GM21515 (cell line): ENCODE measurements around the gene FAM47B.

Source experiments
- ATAC-seq: cut with Tn5 transposase; IDR thresholded peaks from one replicate; pipeline ENCODE4 v1.9.1; 2021; ENCODE audit not compliant: unreplicated experiment

The FAM47B gene

GRCh38 chrX:34942496-34942895 lies at the start of gene FAM47B:
FAM47B (plus strand) TSS chrX:34942796; CDS start chrX:34942832, 36 bp downstream.
- no peak for ATAC-seq

DNA sequence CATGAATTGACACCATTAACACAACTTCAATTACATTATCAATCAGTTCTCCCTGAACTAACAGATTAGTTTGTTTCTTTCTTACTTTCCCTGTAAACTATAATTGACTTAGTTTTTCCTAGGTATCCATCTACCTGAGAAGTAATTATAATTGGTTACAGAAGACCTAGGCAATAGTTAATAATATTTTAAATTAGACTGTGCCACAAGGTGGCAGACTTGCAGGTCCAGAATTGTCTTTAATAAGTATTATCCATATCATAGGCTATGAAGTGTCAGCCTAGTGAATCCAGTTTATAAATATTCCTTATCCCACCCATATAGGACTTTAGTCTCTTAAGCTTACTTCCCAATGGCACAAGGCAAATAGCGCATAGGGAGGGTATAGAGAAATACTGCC lies 48.9 kb upstream of the FAM47B start:
- ATAC-seq: no peak

DNA sequence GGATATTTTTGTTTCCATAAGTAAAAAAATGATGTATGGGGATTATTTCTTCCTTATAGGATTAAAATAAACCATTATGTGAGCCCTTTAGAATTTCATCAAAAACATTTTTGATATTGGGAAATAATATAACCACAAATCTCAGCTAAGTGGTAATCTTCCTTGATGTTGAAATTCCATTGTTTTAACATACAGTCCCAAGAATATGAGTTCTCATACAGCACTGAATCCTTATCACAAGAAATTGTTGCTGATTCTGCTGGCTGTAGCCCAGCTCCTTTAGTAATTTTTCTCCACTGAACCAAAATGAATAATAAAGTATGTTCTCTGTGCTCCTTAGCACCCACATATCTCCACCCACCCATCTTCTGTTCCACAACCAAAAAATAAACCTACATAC lies 41.9 kb upstream of the FAM47B start:
- ATAC-seq: no peak

DNA sequence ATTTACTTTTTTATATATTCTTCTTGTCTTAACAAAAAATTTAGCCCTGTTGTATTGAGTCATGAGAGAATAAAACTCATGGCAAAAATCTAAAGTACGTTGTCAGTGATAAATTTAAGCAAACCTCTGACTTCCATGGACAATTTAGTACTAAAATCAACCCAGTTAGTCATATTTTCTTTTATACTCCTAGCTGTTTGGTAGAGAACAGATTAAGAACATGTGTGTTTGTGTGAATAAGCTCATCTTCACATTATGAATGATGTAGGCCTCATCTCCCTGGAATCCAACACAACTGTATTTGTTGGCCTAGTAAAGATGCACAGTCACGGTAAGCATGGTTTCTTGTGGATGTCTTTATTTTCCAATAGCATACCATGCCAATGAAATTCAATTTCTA lies 40.8 kb upstream of the FAM47B start:
- ATAC-seq: no peak

- ATAC-seq: no peak
Observed at GRCh38 chrX:34903316-34903715, 39.3 kb upstream of the FAM47B start.

DNA sequence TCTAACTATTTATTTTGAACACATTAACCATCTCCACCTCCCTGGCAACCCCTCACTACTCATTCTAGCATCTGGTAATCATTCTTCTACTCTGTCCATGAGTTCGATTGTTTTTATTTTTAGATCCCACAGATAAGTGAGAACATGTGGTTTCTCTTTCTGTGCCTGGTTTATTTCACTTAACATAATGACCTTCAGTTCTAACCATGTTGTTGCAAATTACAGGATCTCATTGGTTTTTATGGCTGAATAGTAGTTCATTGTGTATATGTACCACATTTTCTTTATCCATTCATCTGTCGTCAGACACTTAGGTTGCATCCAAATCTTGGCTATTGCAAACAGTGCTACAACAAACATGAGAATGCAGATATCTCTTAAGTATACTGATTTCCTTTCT lies 33.4 kb upstream of the FAM47B start:
- ATAC-seq: no peak

DNA sequence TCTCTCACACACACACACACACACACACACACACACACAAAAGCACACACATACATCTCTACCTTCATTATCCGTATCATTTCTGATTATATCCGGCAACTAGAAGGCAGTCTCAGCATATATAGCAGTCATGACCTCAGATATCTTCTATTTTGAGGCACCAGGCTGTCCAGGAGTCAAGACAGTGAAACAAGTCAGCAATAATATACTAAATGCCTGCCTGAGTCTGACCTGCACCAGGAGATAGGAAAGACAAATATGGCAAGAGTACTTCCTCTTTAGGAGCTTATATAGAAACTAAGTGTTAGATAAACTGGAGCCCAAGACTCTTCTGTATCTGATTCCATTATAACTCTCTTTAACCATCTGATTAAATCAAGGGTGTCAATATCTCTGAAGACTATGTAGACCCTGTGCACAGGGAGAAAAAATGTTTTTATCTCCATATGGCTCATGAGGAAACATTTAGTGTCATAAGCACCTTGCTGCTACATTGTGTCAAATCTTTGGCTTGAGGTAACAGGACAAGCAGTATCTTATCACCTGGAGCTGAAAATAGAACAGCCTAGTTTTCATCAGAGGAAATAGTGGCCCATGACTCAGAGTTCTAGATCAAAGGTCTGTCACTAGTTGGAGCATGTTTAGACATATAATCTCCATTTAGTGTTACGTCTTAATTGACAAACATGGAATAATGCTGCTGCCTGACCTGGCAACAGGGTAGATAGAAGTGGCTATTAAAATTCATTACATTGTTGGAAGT lies 27.0 kb upstream of the FAM47B start:
- no peak for ATAC-seq

- no peak for ATAC-seq
Observed at GRCh38 chrX:34917146-34917545, 25.4 kb upstream of the FAM47B start.

DNA sequence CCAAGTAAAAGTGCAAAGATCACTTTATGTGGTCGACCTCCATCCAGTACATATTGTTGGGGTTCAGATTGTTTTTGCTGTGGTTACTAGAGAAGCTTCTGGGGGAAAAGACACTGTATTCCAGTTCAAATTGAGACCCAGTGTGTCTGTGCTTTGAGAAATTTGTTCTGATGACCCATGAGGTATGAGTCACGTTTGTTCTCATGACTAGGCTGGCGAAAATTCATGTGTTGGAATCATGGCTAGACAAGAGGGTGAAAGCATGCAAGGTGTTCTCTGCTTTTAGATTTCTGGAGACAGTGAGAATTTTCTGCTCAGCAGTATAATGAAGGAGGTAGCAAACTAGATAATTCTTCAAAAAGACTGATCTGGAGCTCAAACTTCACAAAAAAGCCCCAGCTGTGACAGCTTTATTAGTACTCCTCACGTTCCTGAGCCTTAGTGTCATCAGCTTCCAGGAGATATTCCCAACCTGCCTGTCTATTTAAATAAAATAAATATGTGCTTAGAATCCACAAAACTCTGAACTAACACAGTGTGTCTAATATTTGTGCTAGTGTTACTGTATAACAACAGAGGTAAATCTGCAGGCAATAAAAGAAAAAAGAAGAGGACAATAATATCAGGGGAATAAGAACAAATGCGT lies 24.4 kb upstream of the FAM47B start:
- ATAC-seq: no peak

GRCh38 chrX:34918856-34919255 lies 23.7 kb upstream of the FAM47B start:
- no peak for ATAC-seq

DNA sequence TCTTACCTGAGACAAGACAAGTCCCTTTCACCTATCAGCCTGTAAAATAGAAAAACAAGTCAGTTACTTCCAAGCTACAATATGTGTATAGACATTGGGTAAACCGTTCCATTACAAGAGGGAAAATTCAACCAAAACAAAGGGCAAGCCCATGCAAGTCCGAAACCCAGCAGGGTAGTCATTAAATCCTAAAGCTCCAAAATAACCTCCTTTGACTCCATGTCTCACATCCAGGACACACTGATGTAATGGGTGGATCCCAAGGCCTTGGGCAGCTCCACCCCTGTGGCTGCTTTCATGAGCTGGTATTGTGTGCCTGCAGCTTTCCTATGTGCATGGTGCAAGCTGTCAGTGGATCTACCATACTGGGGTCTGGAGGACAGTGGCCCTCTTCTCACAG lies 14.7 kb upstream of the FAM47B start:
- no peak for ATAC-seq

DNA sequence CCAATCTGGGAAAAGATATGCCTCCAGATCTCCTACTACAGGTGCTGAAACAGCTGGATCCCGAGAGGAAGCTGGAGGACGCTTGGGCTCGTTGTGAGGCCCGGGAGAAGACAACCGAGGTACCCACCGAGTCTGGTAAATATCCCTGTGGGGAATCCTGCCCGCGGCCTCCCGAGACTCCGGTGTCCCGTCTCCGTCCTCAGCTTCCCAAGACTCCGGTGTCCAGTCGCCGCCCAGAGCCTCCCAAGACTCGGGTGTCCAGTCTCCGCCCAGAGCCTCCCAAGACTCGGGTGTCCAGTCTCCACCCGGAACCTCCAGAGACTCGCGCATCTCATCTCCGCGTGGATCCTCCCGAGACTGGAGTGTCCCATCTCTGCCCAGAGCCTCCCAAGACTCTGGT lies 639 bp downstream of the FAM47B start:
- ATAC-seq: no peak

- no peak for ATAC-seq
Observed at GRCh38 chrX:34956916-34957315, 14.3 kb downstream of the FAM47B start.

DNA sequence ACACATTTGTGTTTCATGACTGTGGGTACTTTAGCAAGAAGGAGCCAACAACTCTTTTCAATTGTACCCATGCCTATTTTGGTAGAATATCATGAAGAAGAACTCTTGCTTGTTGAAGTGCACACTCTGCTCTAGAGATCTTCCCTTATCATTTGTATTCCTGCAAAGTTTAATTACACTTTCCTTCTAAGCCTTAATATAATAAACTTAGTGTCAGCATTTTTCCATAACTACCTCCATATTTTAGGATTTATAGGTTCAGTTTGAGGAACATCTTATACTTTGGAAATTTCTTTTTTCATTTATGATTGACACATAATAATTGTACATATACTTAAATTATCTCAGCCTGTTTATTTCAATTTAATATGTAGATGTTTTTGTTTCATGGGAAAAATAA lies 19.1 kb downstream of the FAM47B start:
- ATAC-seq: no peak

DNA sequence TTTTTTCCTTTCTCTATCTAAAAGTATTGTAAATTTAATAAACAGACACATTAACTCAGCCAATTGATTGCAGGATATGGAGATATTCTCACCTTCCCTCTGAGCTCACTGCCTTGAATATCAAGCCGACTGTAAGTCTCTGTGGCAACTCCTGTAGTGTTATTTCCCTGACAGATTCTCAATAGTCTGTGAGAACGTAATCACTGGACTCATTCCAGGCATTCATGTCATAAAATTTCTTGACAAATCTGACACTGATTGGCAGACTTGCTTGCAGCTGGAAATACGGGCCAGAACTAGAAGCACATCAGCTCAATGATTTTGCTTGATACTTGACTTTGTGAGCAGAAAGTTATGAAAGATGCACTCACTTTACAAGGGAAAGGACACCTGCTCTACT lies 29.6 kb downstream of the FAM47B start:
- ATAC-seq: no peak

DNA sequence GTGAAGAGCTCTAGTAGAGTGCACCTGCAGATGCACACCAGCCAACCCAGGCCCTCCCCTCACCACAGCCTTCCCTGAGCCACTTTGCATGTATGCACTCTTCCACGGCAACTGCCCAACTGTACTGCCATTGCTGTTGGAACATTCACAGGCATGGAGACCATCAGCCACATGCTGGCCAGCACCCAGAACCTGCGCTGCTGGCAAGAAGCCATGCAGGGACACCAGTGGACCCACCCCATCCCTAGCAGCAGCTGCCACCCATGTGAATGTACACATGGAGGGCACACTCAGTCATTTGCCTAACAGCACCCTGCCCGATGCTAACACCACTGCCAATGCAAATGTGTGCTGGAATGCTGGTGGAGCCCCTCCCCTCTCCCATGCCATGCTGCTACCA lies 35.6 kb downstream of the FAM47B start:
- no peak for ATAC-seq

- no peak for ATAC-seq
Observed at GRCh38 chrX:34987646-34988045, 45.0 kb downstream of the FAM47B start.
